Endothelial cell of umbilical vein (primary cell): ENCODE measurements around the gene UBE2E2. TPM values are rescaled to one million over a fixed set of nuclear protein-coding genes. Genes with fewer than 3 reads are reported as not detected.

Experiments
- BruUV-seq: library from RNA; stranded (reverse); fragments of 400-500 nt; replicated peaks from 2 replicates; lab custom pipeline; 2021; lab: Mats Ljungman, UMichigan
- CTCF ChIA-PET: fragments of 300-600, 350-600 bp; sonication (Branson Sonifier 250); formaldehyde crosslinking; loops from one replicate; lab custom pipeline; 2021; ENCODE audit warnings: antibody characterized with exemption, inconsistent platforms; lab: Charles Lee
- POLR2A ChIA-PET: fragments of 300-600, 350-600 bp; sonication (Branson Sonifier 250); formaldehyde crosslinking; loops from one replicate; lab custom pipeline; 2021; ENCODE audit warnings: antibody characterized with exemption, inconsistent platforms; lab: Charles Lee
- DNase-seq: peaks from one replicate; pipeline ENCODE4 v3.0.0-alpha.2; 2011; ENCODE audit warnings: low read depth, low spot score
- FAIRE-seq: peaks from 2 replicates; lab custom pipeline; 2011; peaks lifted over from hg19 to GRCh38; lab: Jason Lieb, UNC
- H2AFZ ChIP-seq: 2 replicates; pipeline ENCODE4 v1.6.0; 2012; ENCODE audit warnings: low read depth, low read length, control low read depth, inconsistent platforms
- H3K27ac ChIP-seq: 2 replicates; pipeline ENCODE4 v1.5.1; 2011; ENCODE audit warnings: low read depth, mild to moderate bottlenecking, control low read depth, low read length, moderate library complexity; ENCODE audit not compliant: insufficient read depth
- H3K27me3 ChIP-seq, 2 experiments: 2 replicates each; pipeline versions ENCODE4 v1.6.0 to v1.6.1; 2011; ENCODE audit warnings: low read length in 2 of 2, mixed read lengths in 1 of 2; ENCODE audit not compliant: control insufficient read depth in 2 of 2, insufficient read depth in 2 of 2
- H3K36me3 ChIP-seq, 2 experiments: 2 replicates in 1 of 2; 3 replicates in 1 of 2; pipeline ENCODE4 v1.5.1; 2011; ENCODE audit warnings: low read length in 2 of 2, mild to moderate bottlenecking in 1 of 2, moderate library complexity in 1 of 2; ENCODE audit not compliant: control insufficient read depth in 2 of 2, insufficient read depth in 2 of 2; ENCODE audit errors: extremely low read depth in 1 of 2
- H3K4me1 ChIP-seq: 3 replicates; pipeline ENCODE4 v1.5.1; 2011; ENCODE audit warnings: mild to moderate bottlenecking, low read length; ENCODE audit not compliant: control insufficient read depth, insufficient read depth; ENCODE audit errors: extremely low read depth
- H3K4me2 ChIP-seq: 2 replicates; pipeline ENCODE4 v1.6.1; 2011; ENCODE audit warnings: low read length, control low read depth, mixed read lengths; ENCODE audit not compliant: insufficient read depth
- H3K4me3 ChIP-seq, 3 experiments: fragments of 200-600 bp in 1 of 3; sonication (generic), shearing (Covaris generic) in 1 of 3; replicated peaks in 1 of 3; 2 replicates each; pipeline ENCODE4 v1.5.1; 2011 to 2016; ENCODE audit warnings: control low read depth in 3 of 3, low read length in 3 of 3, mild to moderate bottlenecking in 2 of 3, inconsistent platforms in 1 of 3, low read depth in 1 of 3, moderate library complexity in 1 of 3; ENCODE audit not compliant: insufficient read depth in 1 of 3
- H3K79me2 ChIP-seq: 2 replicates; pipeline ENCODE4 v1.6.0; 2012; ENCODE audit warnings: low read length, inconsistent platforms; ENCODE audit not compliant: control insufficient read depth, insufficient read depth
- H3K9ac ChIP-seq: replicated peaks from 2 replicates; pipeline ENCODE3; 2011; ENCODE audit warnings: low read length, control low read depth; ENCODE audit not compliant: insufficient read depth; ENCODE audit errors: extremely low read depth
- H3K9me1 ChIP-seq: replicated peaks from 3 replicates; pipeline ENCODE4 v1.6.0; 2011; ENCODE audit warnings: mild to moderate bottlenecking, low read length; ENCODE audit not compliant: control insufficient read depth, insufficient read depth; ENCODE audit errors: extremely low read depth
- H3K9me3 ChIP-seq: replicated peaks from 2 replicates; pipeline ENCODE4 v1.5.1; 2012; ENCODE audit warnings: low read length, inconsistent platforms; ENCODE audit not compliant: control insufficient read depth, insufficient read depth
- H4K20me1 ChIP-seq: replicated peaks from 2 replicates; pipeline ENCODE3; 2011; ENCODE audit warnings: mild to moderate bottlenecking, low read length; ENCODE audit not compliant: control insufficient read depth, insufficient read depth; ENCODE audit errors: extremely low read depth
- EZH2 ChIP-seq: IDR thresholded peaks from 2 replicates; pipeline ENCODE4 v1.6.1; 2012; ENCODE audit warnings: borderline replicate concordance, low read depth, mild to moderate bottlenecking, moderate library complexity, low read length, inconsistent platforms; ENCODE audit not compliant: severe bottlenecking
- FOS ChIP-seq: IDR thresholded peaks from 2 replicates; pipeline ENCODE4 v1.6.1; 2011; ENCODE audit warnings: mild to moderate bottlenecking, low read length, moderate library complexity, borderline replicate concordance; ENCODE audit not compliant: insufficient read depth
- GATA2 ChIP-seq: IDR thresholded peaks from 2 replicates; pipeline ENCODE4 v1.7.0; 2011; ENCODE audit warnings: low read depth, mild to moderate bottlenecking, moderate library complexity, mixed read lengths, low read length; ENCODE audit not compliant: insufficient read length, insufficient read depth
- JUN ChIP-seq: IDR thresholded peaks from 2 replicates; pipeline ENCODE4 v1.6.1; 2011; ENCODE audit warnings: borderline replicate concordance, low read depth; ENCODE audit not compliant: insufficient read length, insufficient read depth
- MYC ChIP-seq: IDR thresholded peaks from one replicate; pipeline ENCODE4 v1.6.1; 2011; ENCODE audit warnings: mild to moderate bottlenecking, low read depth, low read length
- POLR2A ChIP-seq: IDR thresholded peaks from 2 replicates; pipeline ENCODE4 v1.6.1; 2012; ENCODE audit warnings: low read depth, mild to moderate bottlenecking, control low read depth, low read length
- POLR2AphosphoS5 ChIP-seq: IDR thresholded peaks from 2 replicates; pipeline ENCODE4 v1.6.1; 2012; ENCODE audit warnings: low read depth, mild to moderate bottlenecking, control low read depth, low read length, moderate library complexity; ENCODE audit not compliant: insufficient read depth
- dilution Hi-C: fragments of 300-500 bp; cut with MboI; formaldehyde crosslinking; loops from one replicate; pipeline ENCODE4 v1.15.0; 2019; ENCODE audit warnings: low sequenced_read_pairs; ENCODE audit not compliant: extremely low pct_ligation_motif_present
- intact Hi-C: fragments of 100-400 bp; cut with micrococcal nuclease; formaldehyde crosslinking; loops from one replicate; pipeline ENCODE4 v1.10.0; 2022
- polyA plus RNA-seq, 4 experiments: library from polyadenylated mRNA; depleted of rRNA in 3 of 4; stranded (reverse) in 3 of 4; unstranded in 1 of 4; fragments of >200 nt; gene quantifications; 2 replicates each; pipeline versions ENCODE4 v1.2.1 to v1.2.3, GENCODE V29; 2011 to 2012; ENCODE audit warnings: missing spikeins in 1 of 4
- total RNA-seq: library from RNA; stranded (reverse); gene quantifications from 2 replicates; pipeline ENCODE4 v1.2.3, GENCODE V29; 2021
- TF ChIP-seq, protein P1 (sequence below), 2 donors: IDR thresholded peaks; 1 replicate in 1 of 2; 2 replicates in 1 of 2; pipeline ENCODE4 v1.5.1; 2011; ENCODE audit warnings: low read length in 2 of 2, mild to moderate bottlenecking in 2 of 2, moderate library complexity in 2 of 2, control low read depth in 1 of 2, inconsistent platforms in 1 of 2, low read depth in 1 of 2; ENCODE audit not compliant: insufficient read depth in 1 of 2; ENCODE audit errors: extremely low read depth in 1 of 2
- TF ChIP-seq, protein P2 (sequence below): IDR thresholded peaks from 2 replicates; pipeline ENCODE4 v1.6.1; 2011; ENCODE audit not compliant: insufficient read depth, insufficient read length

The UBE2E2 gene
- total and polyA plus RNA-seq, 2 donors (not counting 3 experiments of a cell fraction or from before 2014, with no cell fraction given), result 37.0 to 45.4 TPM

- ChIA-PET CTCF (no interaction called here), POLR2A (no interaction called here)
- H3K9me3 ChIP-seq, result no peaks in the 10 kb centered on the region
- dilution Hi-C loops (no loop called here), intact Hi-C loops (no loop called here)
- no peaks in the 10 kb centered on the region for H4K20me1 ChIP-seq
- no peaks in the 10 kb centered on the region for H3K79me2 ChIP-seq
- no peak overlapping the region for H3K4me2 ChIP-seq
- no peaks in the 10 kb centered on the region for H3K27me3 ChIP-seq
- no peaks in the 10 kb centered on the region for H3K9me1 ChIP-seq
- no peak overlapping the region for H2AFZ ChIP-seq
- H3K4me1 ChIP-seq, result no peaks in the 10 kb centered on the region
- H3K9ac ChIP-seq, result no peak overlapping the region
- TF ChIP-seq POLR2A (no peak), EZH2 (no peak)
- H3K4me3 ChIP-seq, result no peak overlapping the region
- DNase-seq, result no peak
- no peaks in the 10 kb centered on the region for H3K36me3 ChIP-seq
- no peak overlapping the region for H3K27ac ChIP-seq
- FAIRE-seq, result no peak
- no TSS peak for BruUV-seq
These were observed 153.0 kb downstream of the UBE2E2 start for GRCh38 chr3:23356169-23356568.

DNA sequence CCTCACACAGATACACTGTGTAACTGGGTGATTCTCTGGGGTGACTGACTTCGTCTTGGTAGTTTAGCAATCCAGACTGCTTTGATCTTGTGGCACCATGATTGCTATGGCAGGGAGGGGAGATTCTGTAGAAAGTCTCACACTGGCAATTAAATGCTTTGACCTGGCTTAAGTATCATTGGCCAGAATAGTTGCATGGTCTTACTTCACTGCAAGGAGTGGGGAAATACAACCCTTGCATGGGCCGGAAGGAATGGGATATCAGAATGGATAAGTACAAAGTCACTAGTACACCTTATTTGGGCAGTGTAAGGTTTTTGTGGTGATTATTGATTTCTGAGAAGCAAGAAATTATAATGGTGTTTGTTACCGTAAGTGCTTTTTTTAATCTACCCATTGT is 153.8 kb downstream of the UBE2E2 start:
- Histone ChIP-seq H3K79me2 (no peaks in the 10 kb centered on the region), H3K4me1 (no peaks in the 10 kb centered on the region), H4K20me1 (no peaks in the 10 kb centered on the region), H2AFZ (no peak overlapping the region), H3K27ac (no peak overlapping the region), H3K9me1 (no peaks in the 10 kb centered on the region), H3K27me3 (no peaks in the 10 kb centered on the region), H3K4me2 (no peak overlapping the region), H3K9ac (no peak overlapping the region), H3K4me3 (no peak overlapping the region), H3K36me3 (no peaks in the 10 kb centered on the region), H3K9me3 (no peaks in the 10 kb centered on the region)
- intact Hi-C loops (no loop called here), dilution Hi-C loops (no loop called here)
- CTCF ChIA-PET, result no interaction called here
- TF ChIP-seq FOS, result no peak
- TF ChIP-seq JUN, result no peak
- TF ChIP-seq, protein P1, sequence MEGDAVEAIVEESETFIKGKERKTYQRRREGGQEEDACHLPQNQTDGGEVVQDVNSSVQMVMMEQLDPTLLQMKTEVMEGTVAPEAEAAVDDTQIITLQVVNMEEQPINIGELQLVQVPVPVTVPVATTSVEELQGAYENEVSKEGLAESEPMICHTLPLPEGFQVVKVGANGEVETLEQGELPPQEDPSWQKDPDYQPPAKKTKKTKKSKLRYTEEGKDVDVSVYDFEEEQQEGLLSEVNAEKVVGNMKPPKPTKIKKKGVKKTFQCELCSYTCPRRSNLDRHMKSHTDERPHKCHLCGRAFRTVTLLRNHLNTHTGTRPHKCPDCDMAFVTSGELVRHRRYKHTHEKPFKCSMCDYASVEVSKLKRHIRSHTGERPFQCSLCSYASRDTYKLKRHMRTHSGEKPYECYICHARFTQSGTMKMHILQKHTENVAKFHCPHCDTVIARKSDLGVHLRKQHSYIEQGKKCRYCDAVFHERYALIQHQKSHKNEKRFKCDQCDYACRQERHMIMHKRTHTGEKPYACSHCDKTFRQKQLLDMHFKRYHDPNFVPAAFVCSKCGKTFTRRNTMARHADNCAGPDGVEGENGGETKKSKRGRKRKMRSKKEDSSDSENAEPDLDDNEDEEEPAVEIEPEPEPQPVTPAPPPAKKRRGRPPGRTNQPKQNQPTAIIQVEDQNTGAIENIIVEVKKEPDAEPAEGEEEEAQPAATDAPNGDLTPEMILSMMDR (IDR thresholded peaks at IDR 0.05; ENCODE audit: extremely low read depth in 1 of 2, insufficient read depth in 1 of 2, low read depth in 1 of 2, low read length in 2 of 2), result no peak
- TF ChIP-seq, protein P2, sequence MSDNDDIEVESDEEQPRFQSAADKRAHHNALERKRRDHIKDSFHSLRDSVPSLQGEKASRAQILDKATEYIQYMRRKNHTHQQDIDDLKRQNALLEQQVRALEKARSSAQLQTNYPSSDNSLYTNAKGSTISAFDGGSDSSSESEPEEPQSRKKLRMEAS, result no peak
- TF ChIP-seq GATA2, result no peak
- TF ChIP-seq EZH2, result no peak
- TF ChIP-seq POLR2AphosphoS5, result no peak
- TF ChIP-seq MYC, result no peak
- no peak for TF ChIP-seq POLR2A
- no peak for DNase-seq
- POLR2A ChIA-PET, result no interaction called here
- no TSS peak for BruUV-seq
- FAIRE-seq, result no peak
